GM12891 (cell line): ENCODE data around the gene IL33.

Source experiments
- PAX5 ChIP-seq: IDR thresholded peaks from 2 replicates; pipeline ENCODE4 v1.6.1; 2011; ENCODE audit warnings: low read length, moderate library complexity, mild to moderate bottlenecking; ENCODE audit not compliant: insufficient read depth, severe bottlenecking
- POLR2A ChIP-seq: IDR thresholded peaks from 2 replicates; pipeline ENCODE4 v1.6.1; 2011; ENCODE audit warnings: low read depth, low read length, control low read depth
- POLR2AphosphoS5 ChIP-seq: IDR thresholded peaks from 2 replicates; pipeline ENCODE4 v1.6.1; 2011; ENCODE audit warnings: low read depth, low read length, control low read depth

GRCh38 chr9:6239048-6239461 lies 23.4 kb downstream of the IL33 start:
- TF ChIP-seq POLR2A (no peak), POLR2AphosphoS5 (no peak), PAX5 (no peak)
